Thyroid gland (tissue), 4 donors: ENCODE data around the gene RRBP1.

Experiments used
- CTCF ChIP-seq, 6 experiments: fragments of 200-600 bp in 3 of 6; fragments of 450-650 bp in 3 of 6; sonication (generic) in 3 of 6; IDR thresholded peaks; one replicate each; pipeline ENCODE4 v1.5.1; 2016 to 2019; ENCODE audit warnings: antibody characterized with exemption in 6 of 6, mild to moderate bottlenecking in 2 of 6, inconsistent platforms in 1 of 6, moderate library complexity in 1 of 6
- POLR2A ChIP-seq, 2 donors: fragments of 450-650 bp; IDR thresholded peaks; one replicate each; pipeline ENCODE4 v1.6.1; 2017; ENCODE audit warnings: antibody characterized with exemption in 2 of 2, mild to moderate bottlenecking in 2 of 2, moderate library complexity in 1 of 2

- no peak for TF ChIP-seq CTCF (IDR thresholded peaks at IDR 0.05)
- peak in 1 of 2 donors; percentile 20 for TF ChIP-seq POLR2A (IDR thresholded peaks at IDR 0.05)
These were observed 71.3 kb downstream of the RRBP1 start for GRCh38 chr20:17610566-17611289.
